Calu3 (cell line): ENCODE results near the gene RAB36. TPM values are rescaled to one million over a fixed set of nuclear protein-coding genes. Genes with fewer than 3 reads are reported as not detected.

Experiments
- BruUV-seq: library from RNA; stranded (reverse); fragments of 400-500 nt; replicated peaks from 2 replicates; lab custom pipeline; 2021; lab: Mats Ljungman, UMichigan
- CTCF ChIA-PET: fragments of 300-600 bp; sonication (Branson Sonifier 250); formaldehyde crosslinking; loops from one replicate; lab custom pipeline; 2022; ENCODE audit warnings: antibody characterized with exemption; lab: Charles Lee
- DNase-seq: peaks from one replicate; pipeline ENCODE4 v3.0.0; 2022
- H3K27ac Mint-ChIP-seq: one replicate; pipeline ENCODE4 v1.8.0; 2022; ENCODE audit warnings: mixed read lengths; ENCODE audit not compliant: unreplicated experiment
- H3K27me3 Mint-ChIP-seq: one replicate; pipeline ENCODE4 v1.8.0; 2022; ENCODE audit warnings: mixed read lengths; ENCODE audit not compliant: unreplicated experiment
- H3K36me3 Mint-ChIP-seq: one replicate; pipeline ENCODE4 v1.8.0; 2022; ENCODE audit warnings: mild to moderate bottlenecking, moderate library complexity, mixed read lengths; ENCODE audit not compliant: insufficient read depth, unreplicated experiment
- H3K4me1 Mint-ChIP-seq: one replicate; pipeline ENCODE4 v1.8.0; 2022; ENCODE audit warnings: mild to moderate bottlenecking, low read depth, mixed read lengths; ENCODE audit not compliant: unreplicated experiment
- H3K4me3 Mint-ChIP-seq: one replicate; pipeline ENCODE4 v1.8.0; 2022; ENCODE audit warnings: mild to moderate bottlenecking, low read depth, moderate library complexity, mixed read lengths; ENCODE audit not compliant: unreplicated experiment
- H3K9me3 Mint-ChIP-seq: one replicate; pipeline ENCODE4 v1.8.0; 2022; ENCODE audit warnings: low read depth, mixed read lengths; ENCODE audit not compliant: unreplicated experiment
- CTCF ChIP-seq: fragments of 200-600 bp; IDR thresholded peaks from one replicate; pipeline ENCODE4 v1.8.0; 2022; ENCODE audit warnings: antibody characterized with exemption; ENCODE audit not compliant: unreplicated experiment
- intact Hi-C: fragments of 100-400 bp; cut with micrococcal nuclease; formaldehyde crosslinking; loops from one replicate; pipeline ENCODE4 v1.10.0; 2022; ENCODE audit not compliant: unreplicated experiment
- total RNA-seq: library from RNA; stranded (reverse); gene quantifications from 2 replicates; pipeline ENCODE4 v1.2.3, GENCODE V29; 2022

The RAB36 gene
- total RNA-seq, 1 experiment from 2014 or later = 2.1 TPM

DNA sequence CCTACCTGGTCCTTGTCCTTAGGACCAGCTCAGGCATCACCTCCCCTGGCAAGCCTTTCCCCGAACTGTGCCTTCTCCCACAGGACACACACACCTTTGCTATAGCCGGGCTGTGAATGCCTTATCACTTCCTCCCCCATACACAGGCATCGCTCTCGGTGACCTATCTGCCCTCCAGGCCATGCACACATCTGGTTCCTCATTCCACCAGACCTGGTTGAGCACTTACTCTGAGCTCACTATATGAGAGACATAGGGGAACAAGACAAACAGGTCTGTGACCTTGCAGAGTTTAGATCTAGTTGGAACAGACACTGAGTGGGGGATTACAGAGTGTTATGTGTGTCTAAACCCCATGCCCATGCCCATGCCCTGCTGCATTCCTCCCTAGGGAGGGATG lies 31.9 kb downstream of the RAB36 start:
- H3K27me3 Mint-ChIP-seq = no peaks in the 10 kb centered on the region

DNA sequence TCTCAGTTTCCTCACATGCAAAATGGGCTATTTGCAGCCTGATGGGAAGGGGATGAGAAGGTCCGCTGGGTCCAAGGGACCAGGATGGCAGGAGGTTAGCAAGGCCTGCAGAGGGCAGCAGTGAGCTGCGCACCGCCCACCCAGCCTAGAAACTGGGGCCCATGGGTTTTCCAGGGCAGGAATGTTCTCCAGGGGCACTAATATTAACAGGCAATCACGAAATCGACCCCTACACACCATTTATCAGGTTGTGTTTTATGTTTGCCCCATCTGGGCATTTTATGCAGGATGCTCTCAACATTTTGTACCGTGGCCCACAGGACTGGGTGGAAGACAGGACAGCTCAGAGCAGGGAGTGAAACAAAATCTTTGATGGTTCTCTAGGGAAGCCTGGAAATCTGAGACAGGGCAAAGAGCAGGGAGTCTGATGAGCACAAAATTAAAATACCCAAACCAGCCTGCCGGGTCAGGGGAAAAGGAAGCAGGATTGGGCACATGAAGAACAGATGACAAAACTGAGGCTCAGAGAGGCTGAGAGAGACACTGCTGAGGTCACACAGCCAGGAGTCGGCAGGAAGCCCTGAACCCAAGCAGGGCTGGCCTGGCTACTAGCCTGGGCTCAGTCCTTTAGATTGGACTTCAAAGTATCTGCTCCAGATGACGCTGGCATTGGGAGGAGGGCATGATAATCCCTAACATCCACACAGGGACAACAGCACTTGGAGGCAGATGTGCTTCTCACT lies 33.4 kb downstream of the RAB36 start:
- TF ChIP-seq CTCF = peak; percentile 97
- CTCF ChIA-PET = interaction anchor here (0.7 to 6.0 kb wide), 8 partner anchors 12 to 1312 kb away, joined by 3 to 109 read pairs (median 5); no protein-coding TSS in a partner anchor
- H3K27me3 Mint-ChIP-seq = no peaks in the 10 kb centered on the region
- BruUV-seq = no TSS peak
- H3K27ac Mint-ChIP-seq = peak overlapping the region; percentile 77
- DNase-seq = peak; percentile 82
- H3K4me1 Mint-ChIP-seq = peaks cover 57% of the 10 kb centered on the region
- H3K4me3 Mint-ChIP-seq = peak overlapping the region; percentile 74
- intact Hi-C loops = loop anchor here (1.0 kb wide), 1 partner anchor 104 kb away; no protein-coding TSS in a partner anchor
- H3K9me3 Mint-ChIP-seq = no peaks in the 10 kb centered on the region
- peaks cover 57% of the 10 kb centered on the region for H3K36me3 Mint-ChIP-seq

More for the DNA sequence above, 31.9 kb downstream of the RAB36 start:
- CTCF ChIA-PET = interaction anchor here (0.8 to 6.0 kb wide), 4 partner anchors 36 to 113 kb away, joined by 3 to 109 read pairs (median 8); no protein-coding TSS in a partner anchor
- H3K4me1 Mint-ChIP-seq = peaks cover 44% of the 10 kb centered on the region
- TF ChIP-seq CTCF = no peak
- H3K27ac Mint-ChIP-seq = peak overlapping the region; percentile 68
- peak overlapping the region; percentile 17 for H3K4me3 Mint-ChIP-seq
- peaks cover 42% of the 10 kb centered on the region for H3K36me3 Mint-ChIP-seq
- no TSS peak for BruUV-seq
- intact Hi-C loops = no loop called here
- DNase-seq = peak; percentile 35
- no peaks in the 10 kb centered on the region for H3K9me3 Mint-ChIP-seq

DNA sequence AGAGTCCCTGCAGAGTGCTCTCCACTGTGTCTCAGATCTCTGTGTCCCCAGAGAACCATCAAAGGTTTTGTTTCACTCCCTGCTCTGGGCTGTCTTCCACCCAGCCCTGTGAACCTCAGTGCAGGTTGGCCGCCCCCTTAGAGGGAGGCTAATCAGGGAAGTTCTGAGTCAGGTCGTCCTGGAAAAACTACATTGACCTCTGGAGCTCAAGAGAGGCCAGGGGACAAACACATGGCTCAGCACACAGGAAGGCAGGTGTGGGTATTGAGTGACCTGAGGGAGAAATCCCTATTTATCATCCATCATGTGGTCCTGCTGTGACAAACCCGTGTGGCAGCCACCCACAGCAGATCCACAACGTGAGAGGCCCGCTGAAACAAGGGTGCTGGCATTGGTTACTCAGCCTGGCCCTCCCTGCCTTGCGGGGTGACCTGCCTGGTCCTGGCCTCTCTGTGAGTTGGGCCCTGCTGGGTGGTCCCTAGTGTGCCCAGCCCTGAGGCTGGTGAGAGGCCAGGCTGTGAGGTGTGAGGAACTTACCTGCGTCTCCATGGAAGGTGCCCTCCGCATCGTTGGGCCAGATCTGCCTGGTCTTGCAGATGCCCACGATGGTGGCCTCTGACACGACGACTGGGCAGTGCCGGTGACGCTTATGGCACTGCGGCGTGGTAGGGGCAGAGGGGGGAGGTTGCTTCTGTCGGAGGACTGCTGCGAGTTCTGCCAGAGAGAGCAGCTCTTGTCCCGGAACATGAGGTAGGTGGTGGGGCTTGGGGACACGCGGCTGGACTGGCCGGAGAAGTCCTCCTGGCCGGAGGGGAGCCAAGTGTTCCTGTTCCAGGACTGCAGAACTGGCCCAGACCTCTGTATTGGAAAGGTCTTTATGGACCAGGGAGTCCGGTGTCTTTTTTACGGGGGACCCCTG lies 34.4 kb downstream of the RAB36 start:
- TSS peak; percentile 63 for BruUV-seq
- intact Hi-C loops = loop anchor here (10.0 kb wide), 1 partner anchor 65 kb away; no protein-coding TSS in a partner anchor
- peak overlapping the region; percentile 77 for H3K27ac Mint-ChIP-seq

More for the DNA sequence above, 34.4 kb downstream of the RAB36 start:
- CTCF ChIA-PET = interaction anchor here (0.6 to 6.0 kb wide), 3 partner anchors 46 to 130 kb away, joined by 4 to 109 read pairs (median 6); no protein-coding TSS in a partner anchor
- Mint-ChIP-seq H3K27me3 (no peaks in the 10 kb centered on the region), H3K4me3 (peak overlapping the region; percentile 74), H3K4me1 (peaks cover 60% of the 10 kb centered on the region), H3K9me3 (no peaks in the 10 kb centered on the region), H3K36me3 (peaks cover 65% of the 10 kb centered on the region)
- TF ChIP-seq CTCF = no peak
- peak; percentile 24 for DNase-seq
